ENCODE results near the gene PPIA.

PPIA gene

GRCh38 chr7:44796504-44797328 lies at the start of gene PPIA:
PPIA (plus strand) TSS chr7:44796681; CDS start chr7:44796725, 44 bp downstream.
- DNase-seq: peak; percentile 100

GRCh38 chr7:44748045-44748947 lies 48.2 kb upstream of the PPIA start, which contains the start of gene ZMIZ2:
ZMIZ2 (plus strand) TSS chr7:44748847; CDS start chr7:44756250, 7,403 bp downstream.
- DNase-seq: peak; percentile 96

- DNase-seq: no peak
Observed at GRCh38 chr7:44748948-44749731, 47.3 kb upstream of the PPIA start.

GRCh38 chr7:44749992-44750391 lies 46.5 kb upstream of the PPIA start:
- no peak for DNase-seq

GRCh38 chr7:44750424-44750823 lies 46.1 kb upstream of the PPIA start:
- no peak for DNase-seq

GRCh38 chr7:44750921-44751571 lies 45.4 kb upstream of the PPIA start:
- peak; percentile 72 for DNase-seq

- no peak for DNase-seq
Observed at GRCh38 chr7:44752822-44753221, 43.7 kb upstream of the PPIA start.

- DNase-seq: no peak
Observed at GRCh38 chr7:44754802-44755697, 41.4 kb upstream of the PPIA start.

GRCh38 chr7:44755698-44756627 lies 40.5 kb upstream of the PPIA start:
- no peak for DNase-seq

- no peak for DNase-seq
Observed at GRCh38 chr7:44756904-44757303, 39.6 kb upstream of the PPIA start.

GRCh38 chr7:44757311-44757710 lies 39.2 kb upstream of the PPIA start:
- no peak for DNase-seq

GRCh38 chr7:44757739-44758138 lies 38.7 kb upstream of the PPIA start:
- no peak for DNase-seq

GRCh38 chr7:44759246-44759645 lies 37.2 kb upstream of the PPIA start:
- DNase-seq: no peak

- DNase-seq: no peak
Observed at GRCh38 chr7:44760034-44760580, 36.4 kb upstream of the PPIA start.

GRCh38 chr7:44761207-44762161 lies 35.0 kb upstream of the PPIA start:
- DNase-seq: no peak

GRCh38 chr7:44762300-44762699 lies 34.2 kb upstream of the PPIA start:
- DNase-seq: no peak

- DNase-seq: no peak
Observed at GRCh38 chr7:44762726-44763522, 33.6 kb upstream of the PPIA start.

GRCh38 chr7:44764081-44764480 lies 32.4 kb upstream of the PPIA start:
- DNase-seq: no peak

Measured in activated CD4-positive, alpha-beta T cell treated with anti-CD3 and anti-CD28 coated beads, Interleukin-2, Interleukin-6, amounts not matched to agents 100 ng/mL and 50 ng/mL, durations not matched to agents 16 hours and 8 hours (primary cell).